H9 (cell line): ENCODE measurements around the gene UCP2. TPM values are rescaled to one million over a fixed set of nuclear protein-coding genes. Genes with fewer than 3 reads are reported as not detected.

Experiments used
- DNase-seq: peaks from one replicate; pipeline ENCODE4 v3.0.0-alpha.2; 2017
- H2AFZ ChIP-seq: one replicate; pipeline ENCODE4 v1.6.1; 2013; ENCODE audit warnings: mild to moderate bottlenecking, low read length, control low read depth, moderate library complexity
- H2AK5ac ChIP-seq: 2 replicates; pipeline ENCODE4 v1.6.1; 2013; ENCODE audit warnings: low read length, control low read depth, mixed read lengths; ENCODE audit not compliant: insufficient read length
- H2BK120ac ChIP-seq: one replicate; pipeline ENCODE4 v1.6.1; 2013; ENCODE audit warnings: low read depth, mild to moderate bottlenecking, low read length, control low read depth, inconsistent platforms; ENCODE audit not compliant: poor library complexity, severe bottlenecking
- H2BK12ac ChIP-seq: 2 replicates; pipeline ENCODE4 v1.6.1; 2013; ENCODE audit warnings: low read length, control low read depth, mixed read lengths, low read depth; ENCODE audit not compliant: insufficient read length
- H2BK15ac ChIP-seq: 2 replicates; pipeline ENCODE4 v1.6.1; 2013; ENCODE audit warnings: low read depth, low read length, control low read depth
- H2BK20ac ChIP-seq: one replicate; pipeline ENCODE4 v1.6.1; 2013; ENCODE audit warnings: low read depth, mild to moderate bottlenecking, low read length, control low read depth, inconsistent platforms; ENCODE audit not compliant: poor library complexity, severe bottlenecking
- H2BK5ac ChIP-seq: 2 replicates; pipeline ENCODE4 v1.6.1; 2013; ENCODE audit warnings: low read length, control low read depth, mixed read lengths; ENCODE audit not compliant: insufficient read length
- H3K14ac ChIP-seq: 2 replicates; pipeline ENCODE4 v1.6.1; 2013; ENCODE audit warnings: low read length, control low read depth; ENCODE audit not compliant: insufficient read depth
- H3K18ac ChIP-seq: 2 replicates; pipeline ENCODE4 v1.6.1; 2013; ENCODE audit warnings: low read depth, mild to moderate bottlenecking, mixed read lengths, low read length, control low read depth; ENCODE audit not compliant: insufficient read length
- H3K23ac ChIP-seq: 2 replicates; pipeline ENCODE4 v1.6.1; 2013; ENCODE audit warnings: low read length, control low read depth, mixed read lengths, low read depth; ENCODE audit not compliant: insufficient read length
- H3K23me2 ChIP-seq: 2 replicates; pipeline ENCODE4 v1.6.1; 2013; ENCODE audit warnings: low read depth, mild to moderate bottlenecking, mixed read lengths, low read length, control low read depth; ENCODE audit not compliant: insufficient read length, poor library complexity, severe bottlenecking
- H3K27ac ChIP-seq: 2 replicates; pipeline ENCODE4 v1.5.1; 2013; ENCODE audit warnings: low read length, control low read depth, mixed read lengths, low read depth; ENCODE audit not compliant: insufficient read length
- H3K27me3 ChIP-seq: 2 replicates; pipeline ENCODE4 v1.6.1; 2013; ENCODE audit warnings: low read length, control low read depth, inconsistent platforms; ENCODE audit not compliant: insufficient read depth
- H3K4ac ChIP-seq: 2 replicates; pipeline ENCODE4 v1.6.1; 2013; ENCODE audit warnings: low read depth, mild to moderate bottlenecking, control low read depth, inconsistent platforms, low read length, moderate library complexity
- H3K4me1 ChIP-seq: 2 replicates; pipeline ENCODE4 v1.6.1; 2013; ENCODE audit warnings: low read length, control low read depth, inconsistent platforms; ENCODE audit not compliant: insufficient read depth
- H3K4me2 ChIP-seq: 2 replicates; pipeline ENCODE4 v1.6.1; 2013; ENCODE audit warnings: low read length, control low read depth, mixed read lengths; ENCODE audit not compliant: insufficient read length, insufficient read depth
- H3K56ac ChIP-seq: 2 replicates; pipeline ENCODE4 v1.6.1; 2013; ENCODE audit warnings: low read depth, mild to moderate bottlenecking, mixed read lengths, low read length, control low read depth; ENCODE audit not compliant: insufficient read length
- H3K79me1 ChIP-seq: 2 replicates; pipeline ENCODE4 v1.6.1; 2013; ENCODE audit warnings: low read depth, mild to moderate bottlenecking, moderate library complexity, low read length, control low read depth, inconsistent platforms; ENCODE audit not compliant: insufficient read depth, poor library complexity, severe bottlenecking
- H3K79me2 ChIP-seq: 2 replicates; pipeline ENCODE4 v1.6.1; 2013; ENCODE audit warnings: low read length, control low read depth, inconsistent platforms; ENCODE audit not compliant: insufficient read depth
- H3K9ac ChIP-seq: 2 replicates; pipeline ENCODE4 v1.6.1; 2013; ENCODE audit warnings: low read length, control low read depth, mixed read lengths; ENCODE audit not compliant: insufficient read length; ENCODE audit errors: extremely low read depth
- H3K9me3 ChIP-seq: one replicate; pipeline ENCODE4 v1.6.1; 2013; ENCODE audit warnings: low read depth, low read length, inconsistent platforms; ENCODE audit not compliant: control insufficient read depth
- H3T11ph ChIP-seq: one replicate; pipeline ENCODE4 v1.6.1; 2013; ENCODE audit warnings: mild to moderate bottlenecking, low read length, control low read depth, inconsistent platforms
- H4K20me1 ChIP-seq: one replicate; pipeline ENCODE4 v1.6.1; 2013; ENCODE audit not compliant: control insufficient read depth, insufficient read length, insufficient read depth
- H4K5ac ChIP-seq: 2 replicates; pipeline ENCODE4 v1.6.1; 2013; ENCODE audit warnings: low read depth, mild to moderate bottlenecking, mixed read lengths, low read length, control low read depth; ENCODE audit not compliant: insufficient read length
- H4K8ac ChIP-seq: replicated peaks from 2 replicates; pipeline ENCODE4 v1.6.1; 2013; ENCODE audit warnings: low read length, control low read depth, mixed read lengths, low read depth; ENCODE audit not compliant: insufficient read length
- H4K91ac ChIP-seq: 2 replicates; pipeline ENCODE4 v1.6.1; 2013; ENCODE audit warnings: low read depth, mild to moderate bottlenecking, moderate library complexity, mixed read lengths, low read length, control low read depth; ENCODE audit not compliant: insufficient read length
- H3K27ac Mint-ChIP-seq, 3 experiments: 2 replicates in 2 of 3; 3 replicates in 1 of 3; pipeline ENCODE4 v1.8.0; 2020 to 2021; ENCODE audit warnings: mixed read lengths in 3 of 3, mild to moderate bottlenecking in 1 of 3, moderate library complexity in 1 of 3
- H3K27me3 Mint-ChIP-seq: 2 replicates; pipeline ENCODE4 v1.8.0; 2021; ENCODE audit warnings: low read depth, mild to moderate bottlenecking, moderate library complexity, mixed read lengths
- H3K36me3 Mint-ChIP-seq, 3 experiments: 2 replicates in 2 of 3; 3 replicates in 1 of 3; pipeline ENCODE4 v1.8.0; 2020 to 2021; ENCODE audit warnings: low read depth in 3 of 3, mixed read lengths in 3 of 3; ENCODE audit not compliant: insufficient read depth in 1 of 3
- H3K4me1 Mint-ChIP-seq, 2 experiments: 2 replicates each; pipeline ENCODE4 v1.8.0; 2020; ENCODE audit warnings: mixed read lengths in 2 of 2
- H3K4me3 Mint-ChIP-seq, 2 experiments: 2 replicates in 1 of 2; 3 replicates in 1 of 2; pipeline ENCODE4 v1.8.0; 2020 to 2021; ENCODE audit warnings: mild to moderate bottlenecking in 2 of 2, mixed read lengths in 2 of 2, moderate library complexity in 1 of 2
- H3K9me3 Mint-ChIP-seq, 2 experiments: 2 replicates in 1 of 2; 3 replicates in 1 of 2; pipeline ENCODE4 v1.8.0; 2020; ENCODE audit warnings: mild to moderate bottlenecking in 2 of 2, mixed read lengths in 2 of 2, moderate library complexity in 1 of 2
- WGBS: extraction: QIAGEN DNeasy Blood & Tissue Kit; methylation state at CpG from one replicate; pipeline ENCODE4 v1.1.7; 2013; ENCODE audit warnings: missing lambda C conversion rate, low lambda C conversion rate, mixed read lengths; ENCODE audit not compliant: insufficient read length; ENCODE audit errors: extremely low coverage; 5-methylcytosine and 5-hydroxymethylcytosine counted together
- total RNA-seq: library from RNA; stranded (reverse); gene quantifications from 2 replicates; pipeline ENCODE4 v1.2.1, GENCODE V29; 2021
- TF ChIP-seq, protein P1 (sequence below): fragments of 200-600 bp; sonication (generic); conservative IDR thresholded peaks from 3 replicates; pipeline ENCODE4 v1.8.0; 2021; ENCODE audit warnings: antibody characterized with exemption, mild to moderate bottlenecking

Gene UCP2
- total RNA-seq, 1 experiment from 2014 or later, result 62.1 TPM

DNA sequence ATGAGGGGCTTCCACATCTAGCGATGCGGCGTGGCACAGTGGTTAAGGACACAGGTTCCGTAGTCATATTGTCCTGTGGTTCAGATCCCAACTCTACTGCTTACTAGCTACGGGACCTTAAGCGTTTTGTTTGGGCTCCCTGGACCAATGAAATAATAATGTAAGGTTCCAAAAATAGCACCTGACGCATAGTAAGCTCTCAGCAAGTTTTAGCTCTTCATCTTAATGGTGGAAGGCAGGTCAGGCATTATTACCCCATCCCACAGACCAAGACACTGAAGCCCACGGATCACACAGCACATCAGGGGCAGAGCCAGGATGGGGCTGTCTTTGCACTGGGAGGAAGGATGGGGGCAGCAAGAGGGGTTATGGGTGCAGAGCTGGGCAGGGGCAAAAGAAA is 18.8 kb downstream of the UCP2 start:
- Histone ChIP-seq H2BK15ac (no peak overlapping the region), H3K9me3 (no peaks in the 10 kb centered on the region), H2BK5ac (no peak overlapping the region), H2BK12ac (no peak overlapping the region), H4K91ac (no peak overlapping the region), H3K23me2 (no peaks in the 10 kb centered on the region), H2BK20ac (no peak overlapping the region), H2AK5ac (no peak overlapping the region), H4K8ac (no peak overlapping the region), H2AFZ (no peak overlapping the region), H3T11ph (no peak overlapping the region), H3K27ac (no peak overlapping the region), H3K79me2 (no peaks in the 10 kb centered on the region), H3K23ac (no peak overlapping the region), H3K56ac (no peak overlapping the region), H3K9ac (no peak overlapping the region), H4K20me1 (no peaks in the 10 kb centered on the region), H3K79me1 (no peaks in the 10 kb centered on the region), H3K27me3 (no peaks in the 10 kb centered on the region), H3K14ac (no peak overlapping the region), H3K4me2 (no peak overlapping the region), H3K4ac (no peak overlapping the region), H2BK120ac (no peak overlapping the region), H3K4me1 (no peaks in the 10 kb centered on the region), H3K18ac (no peak overlapping the region), H4K5ac (no peak overlapping the region)
- H3K36me3 Mint-ChIP-seq, result no peaks in the 10 kb centered on the region
- peaks cover 2% of the 10 kb centered on the region for H3K27me3 Mint-ChIP-seq
- WGBS, result no CpG with 5 or more reads among the region's 8 CpGs
- peaks cover 6 to 14% of the 10 kb centered on the region in 2 experiments for H3K4me1 Mint-ChIP-seq
- H3K9me3 Mint-ChIP-seq, result peaks cover 0 to 2% of the 10 kb centered on the region in 2 experiments; a peak in 1 of 5 replicates
- DNase-seq, result no peak
- no peak overlapping the region for H3K27ac Mint-ChIP-seq
- TF ChIP-seq, protein P1, sequence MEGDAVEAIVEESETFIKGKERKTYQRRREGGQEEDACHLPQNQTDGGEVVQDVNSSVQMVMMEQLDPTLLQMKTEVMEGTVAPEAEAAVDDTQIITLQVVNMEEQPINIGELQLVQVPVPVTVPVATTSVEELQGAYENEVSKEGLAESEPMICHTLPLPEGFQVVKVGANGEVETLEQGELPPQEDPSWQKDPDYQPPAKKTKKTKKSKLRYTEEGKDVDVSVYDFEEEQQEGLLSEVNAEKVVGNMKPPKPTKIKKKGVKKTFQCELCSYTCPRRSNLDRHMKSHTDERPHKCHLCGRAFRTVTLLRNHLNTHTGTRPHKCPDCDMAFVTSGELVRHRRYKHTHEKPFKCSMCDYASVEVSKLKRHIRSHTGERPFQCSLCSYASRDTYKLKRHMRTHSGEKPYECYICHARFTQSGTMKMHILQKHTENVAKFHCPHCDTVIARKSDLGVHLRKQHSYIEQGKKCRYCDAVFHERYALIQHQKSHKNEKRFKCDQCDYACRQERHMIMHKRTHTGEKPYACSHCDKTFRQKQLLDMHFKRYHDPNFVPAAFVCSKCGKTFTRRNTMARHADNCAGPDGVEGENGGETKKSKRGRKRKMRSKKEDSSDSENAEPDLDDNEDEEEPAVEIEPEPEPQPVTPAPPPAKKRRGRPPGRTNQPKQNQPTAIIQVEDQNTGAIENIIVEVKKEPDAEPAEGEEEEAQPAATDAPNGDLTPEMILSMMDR, result no peak
- no peak overlapping the region for H3K4me3 Mint-ChIP-seq
